Colonic mucosa (tissue), 4 donors: ENCODE measurements around the gene LRP1-AS. TPM values are rescaled to one million over a fixed set of nuclear protein-coding genes. Genes with fewer than 3 reads are reported as not detected.
A peak's percentile ranks its signal among the peaks of the same experiment; 100 is the strongest.

Experiments
- DNase-seq: peaks from one replicate; pipeline ENCODE4 v3.0.0-alpha.2; 2020
- H3K27ac ChIP-seq: fragments of 200-600 bp; one replicate; pipeline ENCODE4 v1.8.0; 2021
- H3K27me3 ChIP-seq: fragments of 200-600 bp; one replicate; pipeline ENCODE4 v1.8.0; 2021
- H3K36me3 ChIP-seq: fragments of 200-600 bp; one replicate; pipeline ENCODE4 v1.8.0; 2021
- H3K4me1 ChIP-seq: fragments of 200-600 bp; one replicate; pipeline ENCODE4 v1.8.0; 2021; ENCODE audit warnings: mild to moderate bottlenecking
- H3K4me3 ChIP-seq: fragments of 200-600 bp; one replicate; pipeline ENCODE4 v1.8.0; 2021
- H3K9ac ChIP-seq, 2 donors: one replicate each; pipeline ENCODE4 v1.7.0; 2013; ENCODE audit warnings: control low read depth in 2 of 2, low read depth in 2 of 2, low read length in 2 of 2
- H3K9me3 ChIP-seq: fragments of 200-600 bp; one replicate; pipeline ENCODE4 v1.8.0; 2021
- CTCF ChIP-seq: fragments of 200-600 bp; IDR thresholded peaks from one replicate; pipeline ENCODE4 v1.8.0; 2022; ENCODE audit warnings: antibody characterized with exemption, mild to moderate bottlenecking
- intact Hi-C: fragments of 100-400 bp; cut with DNase I; formaldehyde crosslinking; loops from one replicate; pipeline ENCODE4 v1.14.1; 2022
- total RNA-seq, 2 donors: library from RNA; stranded (reverse); fragmentation: NEBNext Ultra II Directional in 1 of 2; extraction: Animal tissue kit (Norgen Biotek cat#: 25700) in 1 of 2; gene quantifications; one replicate each; pipeline ENCODE4 v1.2.1, GENCODE V29; 2021
- donor health status: healthy.
- donor health status: DM: no; HTN: no; CAD: no.
- donor health status: DM: no; HTN: no; CAD: no.

Gene LRP1-AS
- total RNA-seq, 2 donors from 2014 or later, result not detected

GRCh38 chr12:57142121-57142520, 5.3 kb downstream of the LRP1-AS start:
- H3K36me3 ChIP-seq, result peaks cover 14% of the 10 kb centered on the region
- TF ChIP-seq CTCF, result no peak
- no peaks in the 10 kb centered on the region for H3K27me3 ChIP-seq
- intact Hi-C loops, result no loop called here
- H3K27ac ChIP-seq, result no peak overlapping the region
- H3K4me3 ChIP-seq, result no peak overlapping the region
- H3K4me1 ChIP-seq, result peaks cover 24% of the 10 kb centered on the region
- H3K9ac ChIP-seq, result no peak overlapping the region
- H3K9me3 ChIP-seq, result no peaks in the 10 kb centered on the region
- DNase-seq, result no peak

GRCh38 chr12:57141249-57141648, 6.2 kb downstream of the LRP1-AS start:
- no peak for DNase-seq
- Histone ChIP-seq H3K9me3 (no peaks in the 10 kb centered on the region), H3K4me3 (no peak overlapping the region), H3K36me3 (peaks cover 14% of the 10 kb centered on the region), H3K4me1 (peaks cover 17% of the 10 kb centered on the region), H3K27me3 (no peaks in the 10 kb centered on the region), H3K9ac (no peak overlapping the region), H3K27ac (no peak overlapping the region)
- TF ChIP-seq CTCF, result no peak
- intact Hi-C loops, result no loop called here

GRCh38 chr12:57139796-57140649, 7.4 kb downstream of the LRP1-AS start:
- H3K4me1 ChIP-seq, result peaks cover 10% of the 10 kb centered on the region
- no peak for TF ChIP-seq CTCF
- intact Hi-C loops, result no loop called here
- no peak overlapping the region for H3K4me3 ChIP-seq
- H3K9me3 ChIP-seq, result no peaks in the 10 kb centered on the region
- no peak for DNase-seq
- H3K27me3 ChIP-seq, result no peaks in the 10 kb centered on the region
- H3K9ac ChIP-seq, result no peak overlapping the region
- H3K27ac ChIP-seq, result peak overlapping the region; percentile 41
- peaks cover 14% of the 10 kb centered on the region for H3K36me3 ChIP-seq

- peaks cover 14% of the 10 kb centered on the region for H3K36me3 ChIP-seq
- H3K27ac ChIP-seq, result peak overlapping the region; percentile 41
- peak overlapping the region; percentile 35 to 64 for H3K9ac ChIP-seq
- DNase-seq, result peak; percentile 86
- intact Hi-C loops, result no loop called here
- peaks cover 10% of the 10 kb centered on the region for H3K4me1 ChIP-seq
- no peak for TF ChIP-seq CTCF
- H3K9me3 ChIP-seq, result no peaks in the 10 kb centered on the region
- H3K4me3 ChIP-seq, result no peak overlapping the region
- no peaks in the 10 kb centered on the region for H3K27me3 ChIP-seq
These were observed 8.7 kb downstream of the LRP1-AS start for GRCh38 chr12:57138526-57139272.

GRCh38 chr12:57135527-57136326, 11.7 kb downstream of the LRP1-AS start:
- no peak for DNase-seq
- no peaks in the 10 kb centered on the region for H3K27me3 ChIP-seq
- intact Hi-C loops, result no loop called here
- peak overlapping the region; percentile 63 for H3K27ac ChIP-seq
- TF ChIP-seq CTCF, result no peak
- H3K9me3 ChIP-seq, result no peaks in the 10 kb centered on the region
- H3K36me3 ChIP-seq, result no peaks in the 10 kb centered on the region
- no peak overlapping the region for H3K4me3 ChIP-seq
- H3K4me1 ChIP-seq, result peaks cover 10% of the 10 kb centered on the region
- peak overlapping the region; percentile 32 to 50 for H3K9ac ChIP-seq
